ENCODE measurements around the gene CABLES1.

Gene CABLES1

GRCh38 chr18:23194155-23194996 is 59.1 kb downstream of the CABLES1 start:
- DNase-seq (ENCODE audit: low read depth in 3 of 3): no peak

DNA sequence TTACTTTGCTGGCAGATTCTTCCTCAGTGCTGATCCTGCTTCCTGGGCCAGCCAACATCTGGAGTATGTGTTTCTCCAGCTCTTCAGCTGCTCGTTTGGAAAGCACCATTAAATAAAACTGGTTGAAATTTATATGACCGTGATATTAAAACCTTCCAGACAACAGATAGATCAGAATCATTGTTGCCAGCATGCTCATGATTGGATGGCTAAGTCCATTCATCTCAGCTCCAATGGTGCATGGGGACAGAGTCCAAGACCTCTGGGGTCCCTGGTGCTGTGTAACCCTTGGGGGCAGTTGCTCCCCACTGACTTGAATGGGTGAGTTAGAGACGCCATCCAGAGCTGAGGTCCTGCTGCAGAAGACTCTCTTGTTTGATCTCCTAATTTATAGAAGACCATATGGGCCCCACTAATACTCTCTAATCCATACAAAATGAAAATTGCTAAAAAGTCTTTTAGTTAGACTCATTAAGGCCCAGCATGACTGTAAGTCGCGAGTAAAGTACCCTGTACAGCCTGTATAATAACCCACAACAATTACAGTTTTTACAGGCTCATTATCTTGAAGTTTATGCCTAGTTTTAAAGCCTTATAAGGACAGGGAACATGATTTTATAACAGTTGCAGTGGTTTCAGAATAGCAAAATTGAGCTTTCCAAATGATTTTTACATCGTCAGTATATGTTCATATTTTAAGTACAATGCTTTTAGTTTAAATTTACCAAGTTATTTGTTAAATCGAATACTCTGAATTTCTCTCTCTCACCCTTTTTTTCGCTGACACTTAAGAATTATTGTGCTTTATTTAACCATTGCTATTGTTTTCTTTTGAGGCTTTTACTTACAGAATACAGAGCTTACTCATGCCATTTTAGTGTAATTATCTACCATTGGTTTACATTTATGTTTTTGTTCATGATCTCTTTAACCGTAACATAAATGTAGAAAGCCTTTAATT is 60.0 kb downstream of the CABLES1 start:
- no peak for DNase-seq (ENCODE audit: low read depth in 3 of 3)

GRCh38 chr18:23196119-23197007 is 61.1 kb downstream of the CABLES1 start:
- no peak for DNase-seq (ENCODE audit: low read depth in 3 of 3)

GRCh38 chr18:23198217-23198845 is 63.0 kb downstream of the CABLES1 start:
- no peak for DNase-seq (ENCODE audit: low read depth in 3 of 3)

- no peak for DNase-seq (ENCODE audit: low read depth in 3 of 3)
These were observed 65.5 kb downstream of the CABLES1 start for GRCh38 chr18:23200756-23201155.

DNA sequence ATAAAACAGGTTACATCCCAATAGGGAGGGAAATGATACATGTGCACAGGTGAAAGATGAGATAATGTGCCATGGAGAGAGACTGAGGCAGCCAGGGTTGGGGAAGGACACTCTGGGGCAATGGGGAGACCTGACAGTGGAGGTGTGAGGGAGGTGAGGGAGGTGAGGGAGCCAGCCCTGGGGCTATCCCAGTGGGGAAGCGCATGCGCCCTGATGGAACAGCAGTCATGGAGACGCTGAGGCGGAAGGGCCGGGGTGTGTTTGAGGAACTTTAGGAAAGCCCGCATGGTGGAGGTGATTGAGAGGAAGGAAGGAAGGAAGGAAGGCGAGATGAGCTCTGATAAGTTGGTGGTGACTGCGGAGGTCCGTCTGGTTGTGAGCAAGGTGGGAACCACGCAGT is 66.5 kb downstream of the CABLES1 start:
- DNase-seq (ENCODE audit: low read depth in 3 of 3): no peak

- no peak for DNase-seq (ENCODE audit: low read depth in 3 of 3)
These were observed 68.7 kb downstream of the CABLES1 start for GRCh38 chr18:23203891-23204432.

DNA sequence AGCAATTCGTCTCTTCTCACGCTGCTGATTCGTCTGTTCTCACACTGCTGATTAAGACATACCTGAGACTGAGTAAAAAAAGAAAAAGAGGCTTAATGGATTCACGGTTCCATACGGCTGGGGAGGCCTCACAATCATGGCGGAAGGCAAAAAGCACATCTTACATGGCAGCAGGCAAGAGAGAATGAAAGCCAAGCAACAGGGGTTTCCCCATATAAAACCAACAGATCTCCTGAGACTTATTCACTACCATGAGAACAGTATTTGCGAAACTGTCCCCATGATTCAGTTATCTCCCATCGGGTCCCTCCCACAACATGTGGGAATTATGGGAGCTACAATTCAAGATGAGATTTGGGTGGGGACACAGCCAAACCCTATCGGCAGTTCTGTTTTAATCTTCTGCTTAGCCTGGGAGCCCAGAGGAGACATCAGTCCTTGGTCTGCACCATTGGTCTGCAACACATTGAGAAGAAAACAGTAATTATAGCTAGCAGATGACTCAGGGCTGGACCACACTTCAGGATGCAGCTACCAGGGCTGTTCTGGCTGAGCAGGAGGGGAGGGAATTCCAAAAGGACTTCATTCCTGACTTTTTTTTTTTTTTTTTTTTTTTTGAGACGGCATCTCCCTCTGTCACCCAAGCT is 69.4 kb downstream of the CABLES1 start:
- no peak for DNase-seq (ENCODE audit: low read depth in 3 of 3)

DNA sequence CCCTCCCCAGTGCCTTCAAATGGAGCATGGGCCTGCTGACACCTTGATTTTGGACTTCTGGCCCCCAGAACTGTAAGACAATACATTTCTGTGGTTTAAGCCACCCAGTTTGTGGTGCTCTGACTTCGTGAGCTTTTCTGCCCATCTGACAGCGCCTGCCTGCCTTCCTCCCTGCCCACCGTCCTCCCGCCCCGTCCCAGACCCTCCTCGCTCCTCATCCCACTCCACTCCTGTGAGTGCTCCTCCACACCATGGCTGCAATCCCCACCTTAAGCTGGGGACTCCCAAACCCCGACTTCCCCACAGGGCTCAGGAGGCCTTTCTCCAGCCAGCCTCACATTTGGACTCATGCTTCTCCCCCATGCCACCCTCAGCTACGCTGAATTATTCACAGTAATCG is 70.7 kb downstream of the CABLES1 start:
- DNase-seq (ENCODE audit: low read depth in 3 of 3): no peak

DNA sequence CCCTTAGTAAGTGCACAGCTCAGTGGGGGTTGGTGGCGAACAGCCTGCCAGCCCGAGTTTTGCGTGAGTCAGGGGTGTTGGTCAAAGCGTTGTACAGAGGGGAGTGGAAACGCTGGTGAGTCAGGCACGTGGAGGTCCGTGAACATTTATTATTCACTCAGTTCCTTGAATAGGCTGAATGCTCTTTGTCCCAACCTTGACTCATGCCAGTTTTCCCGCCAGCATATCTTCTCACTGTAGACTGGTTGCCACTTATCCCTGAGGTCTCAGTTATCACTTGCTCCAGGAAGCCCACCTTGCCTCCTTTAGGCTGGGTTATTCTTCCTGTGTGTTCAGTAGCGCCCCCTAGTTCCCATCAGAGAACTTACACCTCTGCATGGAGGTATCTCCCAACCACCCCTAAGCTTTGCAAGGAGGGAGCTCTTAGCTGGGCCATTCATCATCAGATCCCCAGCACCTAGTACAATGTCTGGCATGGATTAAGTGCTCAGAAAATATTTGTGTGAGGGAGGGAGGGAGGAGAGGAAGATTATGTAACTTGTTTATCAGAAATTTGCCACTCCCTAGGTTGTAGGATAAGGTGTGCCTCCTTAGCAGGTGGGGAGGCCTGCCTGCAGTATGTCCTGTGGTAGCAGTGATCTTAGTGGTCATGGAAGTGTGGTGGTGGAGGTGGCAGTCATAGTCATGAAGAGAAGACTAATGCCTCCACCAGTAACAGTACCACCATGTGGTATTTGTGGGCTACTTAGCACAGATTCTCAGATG is 72.1 kb downstream of the CABLES1 start:
- DNase-seq (ENCODE audit: low read depth in 3 of 3): no peak

- no peak for DNase-seq (ENCODE audit: low read depth in 3 of 3)
These were observed 72.7 kb downstream of the CABLES1 start for GRCh38 chr18:23207994-23208393.

GRCh38 chr18:23208600-23208999 is 73.3 kb downstream of the CABLES1 start:
- DNase-seq (ENCODE audit: low read depth in 3 of 3): no peak

GRCh38 chr18:23209031-23209430 is 73.7 kb downstream of the CABLES1 start:
- no peak for DNase-seq (ENCODE audit: low read depth in 3 of 3)

- DNase-seq (ENCODE audit: low read depth in 3 of 3): no peak
These were observed 74.5 kb downstream of the CABLES1 start for GRCh38 chr18:23209796-23210195.

GRCh38 chr18:23210526-23210925 is 75.2 kb downstream of the CABLES1 start:
- DNase-seq (ENCODE audit: low read depth in 3 of 3): no peak

DNA sequence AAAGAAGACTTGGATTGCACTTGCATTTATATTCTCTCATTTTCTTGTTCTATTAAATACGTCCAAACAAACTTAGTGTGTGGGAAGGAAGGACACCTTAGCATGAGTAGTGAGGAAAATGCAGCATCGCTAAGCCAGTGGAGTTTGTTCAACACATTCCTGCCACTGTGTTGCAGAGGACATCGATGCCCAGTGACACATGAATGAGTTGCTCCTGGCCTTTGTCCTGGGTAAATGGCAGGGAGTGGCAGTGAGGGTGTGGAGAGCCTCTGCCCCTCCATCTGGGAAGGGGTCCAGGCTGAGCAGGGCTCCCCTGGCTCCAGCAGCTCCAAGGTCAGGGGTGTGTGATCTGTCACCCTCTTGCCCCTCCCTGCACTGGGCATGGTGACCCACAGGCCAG is 75.9 kb downstream of the CABLES1 start:
- DNase-seq (ENCODE audit: low read depth in 3 of 3): no peak

DNA sequence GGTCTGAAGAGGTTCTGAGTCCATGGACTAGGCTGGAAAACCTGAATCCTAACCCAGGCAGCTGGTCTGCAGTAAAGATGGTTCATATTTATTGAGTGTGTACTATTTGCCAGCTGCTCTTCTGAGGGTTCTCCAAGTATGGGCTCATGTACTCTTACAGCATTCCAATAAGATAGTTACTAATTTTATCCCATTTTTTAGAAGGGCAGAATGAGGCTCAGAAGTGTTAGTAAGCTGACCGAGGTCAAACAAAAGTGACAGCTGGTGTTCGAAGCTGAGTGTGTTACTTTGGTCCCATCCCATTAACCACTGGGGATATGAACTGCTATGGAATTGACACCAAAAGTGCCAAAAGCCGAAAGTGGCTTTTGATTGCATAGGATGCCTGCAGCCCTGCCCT is 76.9 kb downstream of the CABLES1 start:
- DNase-seq (ENCODE audit: low read depth in 3 of 3): no peak

GRCh38 chr18:23213200-23213599 is 77.9 kb downstream of the CABLES1 start:
- DNase-seq (ENCODE audit: low read depth in 3 of 3): no peak

- no peak for DNase-seq (ENCODE audit: low read depth in 3 of 3)
These were observed 82.5 kb downstream of the CABLES1 start for GRCh38 chr18:23217781-23218180.

GRCh38 chr18:23220355-23220754 is 85.1 kb downstream of the CABLES1 start:
- no peak for DNase-seq (ENCODE audit: low read depth in 3 of 3)

All from stimulated activated CD4-positive, alpha-beta T cell treated with anti-CD3 and anti-CD28 coated beads, TNF-alpha, amount 100 ng/mL, for 48 hours (primary cell).